GM23338 (cell line): ENCODE measurements around the gene KREMEN2.

Source experiments
- CREB1 ChIP-seq: fragments of 250-450 bp; sonication (Bioruptor Pico); IDR thresholded peaks from 2 replicates; pipeline ENCODE4 v1.5.0; 2020; ENCODE audit warnings: low read depth, mild to moderate bottlenecking, moderate library complexity
- CTCF ChIP-seq, 2 experiments: fragments of 200-600 bp in 1 of 2; sonication (generic) in 1 of 2; conservative IDR thresholded peaks; 2 replicates each; pipeline versions ENCODE4 v1.5.1 to v1.6.1; 2016 to 2017; ENCODE audit warnings: antibody characterized with exemption in 2 of 2, low read depth in 2 of 2, mild to moderate bottlenecking in 2 of 2, moderate library complexity in 1 of 2
- ETS1 ChIP-seq: IDR thresholded peaks from 2 replicates; pipeline ENCODE4 v1.6.1; 2016; ENCODE audit warnings: antibody characterized with exemption
- EZH2 ChIP-seq: fragments of 200-600 bp; sonication (generic); IDR thresholded peaks from one replicate; pipeline ENCODE4 v1.8.0; 2017; ENCODE audit warnings: antibody characterized with exemption, mild to moderate bottlenecking, low read depth; ENCODE audit not compliant: unreplicated experiment
- JUNB ChIP-seq: IDR thresholded peaks from one replicate; pipeline ENCODE4 v1.6.1; 2016; ENCODE audit warnings: antibody characterized with exemption; ENCODE audit not compliant: unreplicated experiment
- NANOG ChIP-seq: IDR thresholded peaks from 2 replicates; pipeline ENCODE4 v1.6.1; 2016; ENCODE audit warnings: antibody characterized with exemption, borderline replicate concordance
- POLR2AphosphoS5 ChIP-seq: IDR thresholded peaks from 2 replicates; pipeline ENCODE4 v1.6.1; 2016; ENCODE audit warnings: antibody characterized with exemption, low read depth
- REST ChIP-seq: IDR thresholded peaks from one replicate; pipeline ENCODE4 v1.6.1; 2018; ENCODE audit warnings: antibody characterized with exemption; ENCODE audit not compliant: unreplicated experiment
- ZNF114 ChIP-seq: fragments of 250-450 bp; sonication (Bioruptor Pico); IDR thresholded peaks from 2 replicates; pipeline ENCODE4 v1.5.0; 2020; ENCODE audit warnings: mild to moderate bottlenecking, moderate library complexity

GRCh38 chr16:2949705-2950352, 14.2 kb upstream of the KREMEN2 start:
- no peak for TF ChIP-seq CTCF (conservative IDR thresholded peaks at IDR 0.05; ENCODE audit: low read depth in 2 of 2)
- no peak for TF ChIP-seq POLR2AphosphoS5
- no peak for TF ChIP-seq ZNF114 (CRISPR knock-in tag)
- no peak for TF ChIP-seq EZH2
- TF ChIP-seq NANOG = no peak
- no peak for TF ChIP-seq REST
- no peak for TF ChIP-seq CREB1
- TF ChIP-seq JUNB = no peak
- TF ChIP-seq ETS1 = no peak
